Spleen (tissue), 11 donors: ENCODE data around the gene EVL. TPM values are rescaled to one million over a fixed set of nuclear protein-coding genes. Genes with fewer than 3 reads are reported as not detected.

Source experiments
- DNase-seq: peaks from one replicate; pipeline ENCODE4 v3.0.0-alpha.2; 2020
- H3K27ac ChIP-seq, 8 donors: fragments of 200-600 bp; sonication (generic) in 7 of 8; 1 replicate in 4 of 8; 2 replicates in 4 of 8; pipeline versions ENCODE4 v1.5.0 to v1.8.0; 2016 to 2021; ENCODE audit warnings: inconsistent platforms in 4 of 8, mild to moderate bottlenecking in 4 of 8, moderate library complexity in 1 of 8
- H3K27me3 ChIP-seq, 7 donors: fragments of 200-600 bp; sonication (generic) in 6 of 7; replicated peaks in 1 of 7; 1 replicate in 4 of 7; 2 replicates in 3 of 7; pipeline versions ENCODE4 v1.5.0 to v1.8.0; 2016 to 2021; ENCODE audit warnings: inconsistent platforms in 3 of 7, mild to moderate bottlenecking in 1 of 7
- H3K36me3 ChIP-seq, 6 donors: fragments of 200-600 bp; sonication (generic) in 5 of 6; 1 replicate in 4 of 6; 2 replicates in 2 of 6; pipeline versions ENCODE4 v1.5.0 to v1.8.0; 2016 to 2021; ENCODE audit warnings: inconsistent platforms in 2 of 6
- H3K4me1 ChIP-seq, 6 donors: fragments of 200-600 bp; sonication (generic) in 5 of 6; 1 replicate in 3 of 6; 2 replicates in 3 of 6; pipeline versions ENCODE4 v1.5.0 to v1.8.0; 2016 to 2021; ENCODE audit warnings: inconsistent platforms in 3 of 6
- H3K4me3 ChIP-seq, 8 donors: fragments of 200-600 bp; sonication (generic) in 7 of 8; 1 replicate in 4 of 8; 2 replicates in 4 of 8; pipeline versions ENCODE4 v1.5.0 to v1.8.0; 2016 to 2021; ENCODE audit warnings: inconsistent platforms in 4 of 8, mild to moderate bottlenecking in 4 of 8, moderate library complexity in 2 of 8
- H3K9me3 ChIP-seq, 8 donors: fragments of 200-600 bp; sonication (generic) in 7 of 8; 1 replicate in 4 of 8; 2 replicates in 4 of 8; pipeline versions ENCODE4 v1.5.0 to v1.8.0; 2016 to 2021; ENCODE audit warnings: inconsistent platforms in 4 of 8
- POLR2A ChIP-seq, 3 donors: fragments of 450-650 bp; IDR thresholded peaks; one replicate each; pipeline ENCODE4 v1.5.1; 2017; ENCODE audit warnings: antibody characterized with exemption in 3 of 3, mild to moderate bottlenecking in 1 of 3
- POLR2AphosphoS5 ChIP-seq, 3 donors: sonication (generic); formaldehyde crosslinking; IDR thresholded peaks; one replicate each; pipeline ENCODE4 v1.5.1; 2017; ENCODE audit warnings: antibody characterized with exemption in 3 of 3
- whole genome bisulfite sequencing, 5 donors: extraction: QIAGEN DNeasy Blood & Tissue Kit in 3 of 5; methylation state at CpG; one replicate each; pipeline versions ENCODE4 v1.1.5 to v1.1.7; 2013 to 2018; 5-methylcytosine and 5-hydroxymethylcytosine counted together
- intact Hi-C: fragments of 100-400 bp; cut with DNase I; formaldehyde crosslinking; loops from one replicate; pipeline ENCODE4 v1.15.0; 2023; ENCODE audit warnings: low total_unique reads
- polyA plus RNA-seq, 3 donors: library from polyadenylated mRNA; stranded (reverse); fragments of 200-250 nt; gene quantifications; one replicate each; pipeline ENCODE4 v1.2.1, GENCODE V29; 2013
- total RNA-seq, 7 donors: library from RNA; depleted of rRNA in 3 of 7; stranded (reverse); fragments of >200 nt in 3 of 7; fragmentation: NEBNext Ultra II Directional in 4 of 7; extraction: Animal tissue kit (Norgen Biotek cat#: 25700) in 4 of 7; gene quantifications; one replicate each; pipeline versions ENCODE4 v1.1.0 to v1.2.1, GENCODE V29; 2016 to 2021
- TF ChIP-seq, protein P1 (sequence below), 11 experiments: fragments of 200-600 bp in 7 of 11; fragments of 450-650 bp in 4 of 11; sonication (generic) in 4 of 11; IDR thresholded peaks in 8 of 11; conservative IDR thresholded peaks in 3 of 11; 1 replicate in 7 of 11; 2 replicates in 4 of 11; pipeline versions ENCODE4 v1.4.0 to v1.8.0; 2016 to 2021; ENCODE audit warnings: antibody characterized with exemption in 11 of 11, inconsistent platforms in 4 of 11, mild to moderate bottlenecking in 1 of 11
- donor health status: healthy with polysubstance abuse.
- donor health status: DM: no; HTN: no; CAD: no; lungs with moderate emphysema.
- donor health status: DM: no; HTN: no; CAD: no.
- donor health status: Bipolar disorder and iron deficiency.
- donor health status: healthy.
- donor health status: DM: no; HTN: no; CAD: no.
- donor health status: DM: yes; HTN: yes; CAD: no.

EVL gene
- total and polyA plus RNA-seq, 10 donors = 169 to 336 (median 271) TPM

DNA sequence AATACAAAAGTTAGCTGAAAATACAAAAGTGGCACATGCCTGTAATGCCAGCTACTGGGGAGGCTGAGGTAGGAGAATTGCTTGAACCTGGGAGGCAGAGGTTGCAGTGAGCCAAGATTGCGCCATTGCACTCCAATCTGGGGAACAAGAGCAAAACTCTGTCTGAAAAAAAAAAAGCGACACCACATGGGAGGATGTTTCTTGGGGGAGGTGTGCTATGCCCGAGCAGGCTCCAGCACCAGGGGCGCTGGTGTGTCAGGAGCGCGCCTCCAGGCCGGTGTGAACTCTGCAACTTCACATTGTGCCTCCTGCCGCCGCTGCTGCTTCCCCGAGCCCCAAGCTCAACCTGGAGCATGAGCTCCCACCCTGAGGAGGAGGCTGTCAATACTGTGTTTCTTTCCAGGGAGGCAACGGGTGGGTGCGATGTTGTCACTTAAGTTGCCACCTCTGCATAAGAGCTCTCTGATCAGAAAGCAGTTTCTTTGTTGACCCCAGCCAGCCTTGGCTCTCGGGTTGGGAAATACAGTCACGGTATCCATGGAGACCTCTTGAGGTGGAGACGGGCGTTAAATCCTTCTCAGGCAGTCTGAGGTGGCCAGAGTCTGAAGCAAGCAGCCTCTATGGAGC, 75.3 kb downstream of the EVL start:
- 69 to 88% (median 75%) methylated on average over 16 of the region's 16 CpGs for WGBS, 5 donors
- peaks cover 0 to 100% (median 84%) of the 10 kb centered on the region in 6 donors for H3K36me3 ChIP-seq
- intact Hi-C loops = no loop called here
- no peak overlapping the region for H3K27ac ChIP-seq
- peaks cover 0 to 57% (median 17%) of the 10 kb centered on the region in 6 donors for H3K4me1 ChIP-seq
- no peaks in the 10 kb centered on the region for H3K27me3 ChIP-seq
- no peak for DNase-seq
- TF ChIP-seq POLR2A (IDR thresholded peaks at IDR 0.05) (no peak), POLR2AphosphoS5 (IDR thresholded peaks at IDR 0.05) (no peak)
- no peaks in the 10 kb centered on the region for H3K9me3 ChIP-seq
- no peak overlapping the region for H3K4me3 ChIP-seq

DNA sequence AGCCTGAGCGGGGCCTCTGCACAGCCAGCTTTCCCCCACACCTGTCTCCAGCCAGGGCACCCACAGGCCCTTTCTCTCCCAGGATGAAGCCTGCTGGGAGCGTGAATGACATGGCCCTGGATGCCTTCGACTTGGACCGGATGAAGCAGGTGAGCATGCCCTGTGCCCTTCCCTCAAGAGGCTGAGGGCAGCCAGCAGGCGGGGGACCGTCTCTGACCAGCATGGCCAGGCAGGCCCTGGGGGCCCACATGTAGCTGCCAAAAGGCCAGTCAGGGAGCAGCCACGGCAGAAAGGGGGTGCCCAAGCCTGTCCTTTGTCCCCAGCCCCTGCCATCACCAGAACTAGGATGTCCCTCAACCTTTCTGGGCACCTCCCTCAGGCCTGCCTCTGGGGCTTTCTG, 75.9 kb downstream of the EVL start:
- no peak for DNase-seq
- Histone ChIP-seq H3K4me1 (peaks cover 0 to 62% (median 19%) of the 10 kb centered on the region in 6 donors), H3K27me3 (no peaks in the 10 kb centered on the region), H3K9me3 (no peaks in the 10 kb centered on the region), H3K4me3 (no peak overlapping the region), H3K36me3 (peaks cover 0 to 100% (median 79%) of the 10 kb centered on the region in 6 donors), H3K27ac (peak overlapping the region in 4 of 8 donors; percentile 54 to 75 (median 59))
- WGBS, 5 donors = 74 to 97% (median 96%) methylated on average over 5 to 7 of the region's 7 CpGs
- intact Hi-C loops = no loop called here
- TF ChIP-seq, protein P1, sequence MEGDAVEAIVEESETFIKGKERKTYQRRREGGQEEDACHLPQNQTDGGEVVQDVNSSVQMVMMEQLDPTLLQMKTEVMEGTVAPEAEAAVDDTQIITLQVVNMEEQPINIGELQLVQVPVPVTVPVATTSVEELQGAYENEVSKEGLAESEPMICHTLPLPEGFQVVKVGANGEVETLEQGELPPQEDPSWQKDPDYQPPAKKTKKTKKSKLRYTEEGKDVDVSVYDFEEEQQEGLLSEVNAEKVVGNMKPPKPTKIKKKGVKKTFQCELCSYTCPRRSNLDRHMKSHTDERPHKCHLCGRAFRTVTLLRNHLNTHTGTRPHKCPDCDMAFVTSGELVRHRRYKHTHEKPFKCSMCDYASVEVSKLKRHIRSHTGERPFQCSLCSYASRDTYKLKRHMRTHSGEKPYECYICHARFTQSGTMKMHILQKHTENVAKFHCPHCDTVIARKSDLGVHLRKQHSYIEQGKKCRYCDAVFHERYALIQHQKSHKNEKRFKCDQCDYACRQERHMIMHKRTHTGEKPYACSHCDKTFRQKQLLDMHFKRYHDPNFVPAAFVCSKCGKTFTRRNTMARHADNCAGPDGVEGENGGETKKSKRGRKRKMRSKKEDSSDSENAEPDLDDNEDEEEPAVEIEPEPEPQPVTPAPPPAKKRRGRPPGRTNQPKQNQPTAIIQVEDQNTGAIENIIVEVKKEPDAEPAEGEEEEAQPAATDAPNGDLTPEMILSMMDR (IDR thresholded peaks at IDR 0.05 in 8 of 11, conservative IDR thresholded peaks at IDR 0.05 in 3 of 11) = no peak
- TF ChIP-seq POLR2AphosphoS5 (IDR thresholded peaks at IDR 0.05) = peak in 1 of 3 donors; percentile 38

DNA sequence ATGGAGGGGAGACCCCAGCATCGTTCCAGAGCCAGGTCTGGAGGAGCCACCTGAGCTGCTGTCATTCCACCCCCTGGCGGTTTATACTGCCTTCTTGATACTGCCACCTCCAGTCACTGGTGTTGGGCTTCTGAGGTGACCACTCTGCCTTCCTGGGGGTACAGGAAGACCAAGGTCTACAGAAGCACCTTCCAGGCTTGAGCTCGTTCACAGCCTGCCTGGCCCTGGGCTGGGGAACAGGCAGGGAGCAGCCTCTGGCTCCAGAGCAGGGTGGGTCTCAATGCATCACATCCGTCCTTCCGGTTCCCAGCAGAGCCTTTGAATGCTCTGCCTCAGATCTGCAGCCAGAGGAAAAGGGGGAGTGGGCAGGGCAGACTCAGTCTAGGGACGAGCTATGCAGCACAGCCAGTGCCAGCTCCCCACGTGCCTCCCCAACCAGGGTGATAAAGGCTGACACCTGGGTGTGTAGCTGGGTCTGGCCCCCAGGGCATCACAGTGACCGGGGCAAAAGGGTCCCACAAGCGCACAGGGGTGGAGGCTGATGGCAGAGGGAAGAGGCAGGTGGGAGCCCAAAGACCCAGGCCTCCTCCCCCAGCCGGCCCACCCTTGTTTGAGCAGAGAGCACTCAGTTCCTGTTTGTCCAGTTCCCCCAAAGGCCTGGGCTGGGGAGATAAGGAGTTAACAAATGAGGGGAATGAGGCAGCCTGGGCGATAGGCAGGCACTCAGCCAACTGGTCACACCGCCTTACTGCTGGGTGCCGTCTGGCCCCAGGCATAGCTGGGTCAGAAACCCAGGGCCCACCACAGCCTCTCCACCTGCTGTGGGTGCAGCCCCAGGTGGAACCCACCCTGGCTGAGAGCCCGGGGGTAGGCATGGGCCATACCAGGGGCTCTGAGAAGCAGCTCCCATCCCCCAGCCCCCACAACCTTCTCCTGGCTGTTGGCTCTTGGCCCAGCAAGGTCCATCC, 77.1 kb downstream of the EVL start:
- H3K27ac ChIP-seq = peak overlapping the region; percentile 29 to 75 (median 56)
- H3K36me3 ChIP-seq = peaks cover 0 to 89% (median 66%) of the 10 kb centered on the region in 6 donors
- TF ChIP-seq POLR2A (IDR thresholded peaks at IDR 0.05) (no peak), POLR2AphosphoS5 (IDR thresholded peaks at IDR 0.05) (peak; percentile 61 to 75 (median 74))
- no peaks in the 10 kb centered on the region for H3K27me3 ChIP-seq
- H3K4me1 ChIP-seq = peaks cover 7 to 75% (median 30%) of the 10 kb centered on the region in 6 donors
- H3K9me3 ChIP-seq = no peaks in the 10 kb centered on the region
- no peak overlapping the region for H3K4me3 ChIP-seq
- 45 to 66% (median 55%) methylated on average over 10 to 14 of the region's 14 CpGs for WGBS, 5 donors
- no peak for DNase-seq
- intact Hi-C loops = no loop called here

DNA sequence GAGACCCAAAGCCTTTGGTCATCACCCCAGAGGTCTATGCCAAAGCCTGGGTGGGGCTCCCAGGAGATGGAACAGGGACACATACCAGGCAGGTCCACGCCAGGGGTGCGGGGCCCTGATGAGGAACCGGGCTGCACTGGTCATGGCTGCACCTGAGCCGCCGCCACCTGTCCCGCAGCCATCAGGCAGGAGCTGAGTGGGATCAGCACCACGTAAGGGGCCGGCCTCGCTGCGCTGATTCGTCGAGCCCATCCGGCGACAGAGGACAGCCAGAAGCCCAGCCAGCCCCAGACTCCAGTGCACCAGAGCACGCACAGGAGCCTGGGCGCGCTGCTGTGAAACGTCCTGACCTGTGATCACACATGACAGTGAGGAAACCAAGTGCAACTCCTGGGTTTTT, 78.3 kb downstream of the EVL start:
- peak overlapping the region in 1 of 8 donors; percentile 75 for H3K27ac ChIP-seq
- H3K4me1 ChIP-seq = peaks cover 9 to 83% (median 39%) of the 10 kb centered on the region in 6 donors
- intact Hi-C loops = no loop called here
- no peaks in the 10 kb centered on the region for H3K27me3 ChIP-seq
- DNase-seq = no peak
- WGBS, 5 donors = 95 to 97% (median 95%) methylated on average over 16 to 18 of the region's 18 CpGs
- H3K9me3 ChIP-seq = no peaks in the 10 kb centered on the region
- no peak overlapping the region for H3K4me3 ChIP-seq
- TF ChIP-seq POLR2A (IDR thresholded peaks at IDR 0.05) (no peak), POLR2AphosphoS5 (IDR thresholded peaks at IDR 0.05) (no peak)
- TF ChIP-seq, protein P1 (IDR thresholded peaks at IDR 0.05 in 8 of 11, conservative IDR thresholded peaks at IDR 0.05 in 3 of 11) = no peak
- H3K36me3 ChIP-seq = peaks cover 0 to 77% (median 55%) of the 10 kb centered on the region in 6 donors
